ENCODE results near the gene CIZ1.
"Not testable (repeated sequence)": the region's sequence is repeated elsewhere in the genome, so short reads cannot be mapped to it uniquely, and the experiment has no call there.

Gene CIZ1

GRCh38 chr9:128185979-128186965 lies 5.1 kb downstream of the CIZ1 start:
- DNase-seq, result no peak

- no peak for DNase-seq
Observed at GRCh38 chr9:128182893-128183588, 8.3 kb downstream of the CIZ1 start.

- DNase-seq, result not testable (repeated sequence)
Observed at GRCh38 chr9:128181480-128181879, 9.9 kb downstream of the CIZ1 start.

- no peak for DNase-seq
Observed at GRCh38 chr9:128180447-128180846, 10.9 kb downstream of the CIZ1 start.

- no peak for DNase-seq
Observed at GRCh38 chr9:128180001-128180400, 11.4 kb downstream of the CIZ1 start.

- no peak for DNase-seq
Observed at GRCh38 chr9:128178806-128179431, 12.5 kb downstream of the CIZ1 start.

GRCh38 chr9:128175726-128176125 lies 15.6 kb downstream of the CIZ1 start:
- DNase-seq, result no peak

- DNase-seq, result no peak
Observed at GRCh38 chr9:128175102-128175563, 16.2 kb downstream of the CIZ1 start.

- no peak for DNase-seq
Observed at GRCh38 chr9:128174062-128174461, 17.3 kb downstream of the CIZ1 start.

GRCh38 chr9:128169925-128170324 lies 21.4 kb downstream of the CIZ1 start:
- DNase-seq, result no peak

GRCh38 chr9:128169492-128169891 lies 21.9 kb downstream of the CIZ1 start:
- DNase-seq, result no peak

- DNase-seq, result no peak
Observed at GRCh38 chr9:128168731-128169308, 22.6 kb downstream of the CIZ1 start.

GRCh38 chr9:128167209-128167608 lies 24.2 kb downstream of the CIZ1 start:
- no peak for DNase-seq

GRCh38 chr9:128166169-128166568 lies 25.2 kb downstream of the CIZ1 start:
- DNase-seq, result no peak

- no peak for DNase-seq
Observed at GRCh38 chr9:128164307-128164885, 27.0 kb downstream of the CIZ1 start.

GRCh38 chr9:128163523-128164306 lies 27.7 kb downstream of the CIZ1 start:
- no peak for DNase-seq

- no peak for DNase-seq
Observed at GRCh38 chr9:128163027-128163515, 28.3 kb downstream of the CIZ1 start.

GRCh38 chr9:128162215-128163026 lies 29.0 kb downstream of the CIZ1 start:
- DNase-seq, result no peak

- DNase-seq, result no peak
Observed at GRCh38 chr9:128161215-128161902, 30.0 kb downstream of the CIZ1 start.

GRCh38 chr9:128160603-128160987 lies 30.8 kb downstream of the CIZ1 start:
- no peak for DNase-seq
